H1 (cell line): Measurements from ENCODE around the gene PROK1. TPM values are rescaled to one million over a fixed set of nuclear protein-coding genes. Genes with fewer than 3 reads are reported as not detected.

Source experiments
- CTCF ChIA-PET: fragments of 300-600 bp; sonication (Branson Sonifier 250); formaldehyde crosslinking; loops from one replicate; lab custom pipeline; 2021; ENCODE audit not compliant: partially characterized antibody; lab: Charles Lee
- POLR2A ChIA-PET: fragments of 300-600 bp; sonication (Branson Sonifier 250); formaldehyde crosslinking; loops from one replicate; lab custom pipeline; 2021; ENCODE audit warnings: inconsistent platforms; ENCODE audit not compliant: partially characterized antibody; lab: Charles Lee
- DNase-seq, 2 experiments: peaks; one replicate each; pipeline versions ENCODE4 v3.0.0 to v3.0.0-alpha.2; 2010 to 2022; ENCODE audit warnings: low spot score in 2 of 2, low read depth in 1 of 2, mixed read lengths in 1 of 2
- FAIRE-seq: peaks from 2 replicates; lab custom pipeline; 2011; peaks lifted over from hg19 to GRCh38; lab: Jason Lieb, UNC
- H2AFZ ChIP-seq: 2 replicates; pipeline ENCODE4 v1.8.1; 2012; ENCODE audit warnings: low read length, inconsistent platforms
- H2AK5ac ChIP-seq: 2 replicates; pipeline ENCODE4 v1.6.1; 2013; ENCODE audit warnings: low read depth, low read length
- H2BK120ac ChIP-seq: replicated peaks from 2 replicates; pipeline ENCODE3; 2013; ENCODE audit warnings: low read depth, low read length, inconsistent platforms
- H2BK12ac ChIP-seq: 2 replicates; pipeline ENCODE4 v1.6.1; 2013; ENCODE audit warnings: low read depth, low read length
- H2BK15ac ChIP-seq: 2 replicates; pipeline ENCODE4 v1.6.1; 2013; ENCODE audit warnings: low read length
- H2BK20ac ChIP-seq: 2 replicates; pipeline ENCODE4 v1.6.1; 2013; ENCODE audit warnings: low read length
- H2BK5ac ChIP-seq: 2 replicates; pipeline ENCODE4 v1.6.1; 2013; ENCODE audit warnings: low read depth, low read length
- H3K14ac ChIP-seq: 2 replicates; pipeline ENCODE4 v1.6.1; 2013; ENCODE audit warnings: inconsistent platforms; ENCODE audit not compliant: insufficient read length
- H3K18ac ChIP-seq: 2 replicates; pipeline ENCODE4 v1.6.1; 2013; ENCODE audit warnings: low read length; ENCODE audit errors: extremely low read depth
- H3K23ac ChIP-seq: 2 replicates; pipeline ENCODE4 v1.6.1; 2013; ENCODE audit warnings: inconsistent platforms; ENCODE audit not compliant: insufficient read length
- H3K23me2 ChIP-seq: 2 replicates; pipeline ENCODE4 v1.6.1; 2013; ENCODE audit warnings: low read depth, low read length
- H3K27ac ChIP-seq: 2 replicates; pipeline ENCODE4 v1.6.1; 2011; ENCODE audit warnings: low read depth, low read length, inconsistent platforms
- H3K27me3 ChIP-seq, 4 experiments: replicated peaks in 1 of 4; 1 replicate in 1 of 4; 2 replicates in 3 of 4; pipeline versions ENCODE4 v1.6.1 to v1.8.1; 2011 to 2013; ENCODE audit warnings: low read length in 3 of 4, mild to moderate bottlenecking in 3 of 4, inconsistent platforms in 2 of 4, mixed read lengths in 2 of 4, moderate library complexity in 1 of 4; ENCODE audit not compliant: control insufficient read depth in 3 of 4, insufficient read depth in 3 of 4; ENCODE audit errors: extremely low read depth in 1 of 4
- H3K36me3 ChIP-seq, 4 experiments: 2 replicates each; pipeline versions ENCODE4 v1.6.1 to v1.8.1; 2011 to 2013; ENCODE audit warnings: mild to moderate bottlenecking in 4 of 4, low read length in 3 of 4, moderate library complexity in 2 of 4, control low read depth in 1 of 4, inconsistent platforms in 1 of 4; ENCODE audit not compliant: insufficient read depth in 4 of 4, control insufficient read depth in 2 of 4
- H3K4ac ChIP-seq: replicated peaks from 2 replicates; pipeline ENCODE3; 2013; ENCODE audit warnings: low read length, low read depth, mixed read lengths, inconsistent platforms; ENCODE audit not compliant: insufficient read length
- H3K4me1 ChIP-seq, 4 experiments: replicated peaks in 1 of 4; 1 replicate in 1 of 4; 2 replicates in 3 of 4; pipeline versions ENCODE4 v1.6.1 to v1.8.1; 2011 to 2013; ENCODE audit warnings: low read length in 3 of 4, inconsistent platforms in 2 of 4, mixed read lengths in 1 of 4; ENCODE audit not compliant: insufficient read depth in 4 of 4, control insufficient read depth in 3 of 4
- H3K4me2 ChIP-seq, 2 experiments: 2 replicates each; pipeline versions ENCODE4 v1.6.1 to v1.8.1; 2011 to 2013; ENCODE audit warnings: low read depth in 2 of 2, low read length in 2 of 2, control low read depth in 1 of 2, inconsistent platforms in 1 of 2, mild to moderate bottlenecking in 1 of 2; ENCODE audit not compliant: insufficient read depth in 1 of 2
- H3K4me3 ChIP-seq, 4 experiments: fragments of 200-600, 300-600 bp in 1 of 4; sonication (generic), shearing (Covaris generic), sonication (Bioruptor Twin) in 1 of 4; 2 replicates each; pipeline versions ENCODE4 v1.5.1 to v1.8.1; 2011 to 2016; ENCODE audit warnings: low read length in 4 of 4, low read depth in 3 of 4, control low read depth in 2 of 4, inconsistent platforms in 2 of 4, mild to moderate bottlenecking in 2 of 4, mixed read lengths in 1 of 4, moderate library complexity in 1 of 4; ENCODE audit not compliant: insufficient read depth in 2 of 4; ENCODE audit errors: extremely low read depth in 1 of 4
- H3K56ac ChIP-seq: replicated peaks from 2 replicates; pipeline ENCODE3; 2013; ENCODE audit warnings: low read depth, mild to moderate bottlenecking, mixed read lengths, low read length, inconsistent platforms; ENCODE audit not compliant: insufficient read length
- H3K79me1 ChIP-seq: 2 replicates; pipeline ENCODE4 v1.6.1; 2013; ENCODE audit warnings: low read depth, low read length, control low read depth
- H3K79me2 ChIP-seq, 2 experiments: 2 replicates each; pipeline versions ENCODE4 v1.6.1 to v1.8.1; 2012 to 2013; ENCODE audit warnings: low read length in 2 of 2, mild to moderate bottlenecking in 2 of 2, inconsistent platforms in 1 of 2; ENCODE audit not compliant: insufficient read depth in 2 of 2, control insufficient read depth in 1 of 2
- H3K9ac ChIP-seq, 4 experiments: replicated peaks in 1 of 4; 1 replicate in 1 of 4; 2 replicates in 3 of 4; pipeline versions ENCODE4 v1.6.1 to v1.8.1; 2011 to 2013; ENCODE audit warnings: low read depth in 3 of 4, low read length in 3 of 4, control low read depth in 2 of 4, mild to moderate bottlenecking in 2 of 4, moderate library complexity in 2 of 4, inconsistent platforms in 1 of 4; ENCODE audit errors: extremely low read depth in 1 of 4
- H3K9me3 ChIP-seq, 2 experiments: 2 replicates each; pipeline versions ENCODE4 v1.6.1 to v1.8.1; 2012 to 2013; ENCODE audit warnings: mild to moderate bottlenecking in 2 of 2, moderate library complexity in 2 of 2, control low read depth in 1 of 2, inconsistent platforms in 1 of 2, low read depth in 1 of 2, low read length in 1 of 2, mixed read lengths in 1 of 2; ENCODE audit not compliant: insufficient read depth in 2 of 2
- H4K20me1 ChIP-seq, 2 experiments: replicated peaks in 1 of 2; 2 replicates each; pipeline versions ENCODE3 to v1.8.1; 2011 to 2013; ENCODE audit warnings: inconsistent platforms in 2 of 2, low read length in 2 of 2, mild to moderate bottlenecking in 1 of 2; ENCODE audit not compliant: insufficient read depth in 2 of 2, control insufficient read depth in 1 of 2
- H4K5ac ChIP-seq: 2 replicates; pipeline ENCODE4 v1.6.1; 2013; ENCODE audit warnings: low read length, low read depth, mixed read lengths, inconsistent platforms; ENCODE audit not compliant: insufficient read length
- H4K8ac ChIP-seq: 2 replicates; pipeline ENCODE4 v1.8.0; 2013; ENCODE audit warnings: mild to moderate bottlenecking, moderate library complexity, low read length, inconsistent platforms; ENCODE audit not compliant: insufficient read depth; ENCODE audit errors: extremely low read depth
- H4K91ac ChIP-seq: replicated peaks from 2 replicates; pipeline ENCODE3; 2013; ENCODE audit warnings: low read length, mixed read lengths, inconsistent platforms; ENCODE audit not compliant: insufficient read length
- CHD1 ChIP-seq: IDR thresholded peaks from 2 replicates; pipeline ENCODE4 v1.6.1; 2012; ENCODE audit warnings: low read depth, low read length, improper control_type of control experiment
- CHD2 ChIP-seq: IDR thresholded peaks from 2 replicates; pipeline ENCODE4 v1.6.1; 2012; ENCODE audit warnings: low read length, improper control_type of control experiment
- CTBP2 ChIP-seq: IDR thresholded peaks from 2 replicates; pipeline ENCODE4 v1.7.0; 2011; ENCODE audit warnings: borderline replicate concordance, mild to moderate bottlenecking, moderate library complexity, mixed read lengths, low read length; ENCODE audit not compliant: insufficient read depth, insufficient read length
- EZH2 ChIP-seq: fragments of 200-600 bp; sonication (generic); IDR thresholded peaks from 2 replicates; pipeline ENCODE4 v1.7.1; 2012; ENCODE audit warnings: low read depth, mild to moderate bottlenecking, moderate library complexity, low read length, inconsistent platforms; ENCODE audit not compliant: severe bottlenecking
- POU5F1 ChIP-seq: IDR thresholded peaks from 2 replicates; pipeline ENCODE4 v1.6.1; 2011; ENCODE audit warnings: low read depth, mild to moderate bottlenecking, low read length, moderate library complexity
- RAD21 ChIP-seq, 2 experiments: IDR thresholded peaks in 1 of 2; conservative IDR thresholded peaks in 1 of 2; 2 replicates each; pipeline ENCODE4 v1.6.1; 2011; ENCODE audit warnings: low read depth in 2 of 2, low read length in 2 of 2, improper control_type of control experiment in 1 of 2, inconsistent platforms in 1 of 2, mild to moderate bottlenecking in 1 of 2, moderate library complexity in 1 of 2
- SRF ChIP-seq: IDR thresholded peaks from 2 replicates; pipeline ENCODE4 v1.6.1; 2011; ENCODE audit warnings: mild to moderate bottlenecking, low read depth, low read length, moderate library complexity
- WGBS, 2 experiments: shearing (Covaris generic) in 1 of 2; methylation state at CpG; one replicate each; pipeline versions ENCODE4 v1.1.6 to v1.1.7; 2013 to 2015; ENCODE audit warnings: low lambda C conversion rate in 2 of 2, mixed read lengths in 2 of 2, inconsistent platforms in 1 of 2, low coverage in 1 of 2, missing lambda C conversion rate in 1 of 2; ENCODE audit not compliant: insufficient replicate concordance in 2 of 2, insufficient coverage in 1 of 2, insufficient read length in 1 of 2; ENCODE audit errors: extremely low coverage in 1 of 2, missing lambda C conversion rate in 1 of 2; 5-methylcytosine and 5-hydroxymethylcytosine counted together
- polyA plus RNA-seq, 7 experiments: library from polyadenylated mRNA; depleted of rRNA in 3 of 7; stranded (reverse) in 5 of 7; unstranded in 2 of 7; fragments of >200 nt in 5 of 7; fragments of 200-250 nt in 2 of 7; gene quantifications; 1 replicate in 5 of 7; 2 replicates in 1 of 7; 4 replicates in 1 of 7; pipeline versions ENCODE4 v1.2.1 to v1.2.3, GENCODE V29; 2011 to 2013; ENCODE audit warnings: missing spikeins in 2 of 7, mixed read lengths in 2 of 7
- total RNA-seq: library from RNA; stranded (reverse); fragmentation: NEBNext Ultra II Directional; extraction: Animal tissue kit (Norgen Biotek cat#: 25700); gene quantifications from 2 replicates; pipeline ENCODE4 v1.2.1, GENCODE V29; 2021
- TF ChIP-seq, protein P1 (sequence below), 3 experiments: IDR thresholded peaks; 1 replicate in 2 of 3; 2 replicates in 1 of 3; pipeline versions ENCODE4 v1.5.1 to v1.6.1; 2011; ENCODE audit warnings: low read length in 3 of 3, mild to moderate bottlenecking in 3 of 3, inconsistent platforms in 2 of 3, low read depth in 1 of 3, moderate library complexity in 1 of 3; ENCODE audit not compliant: insufficient read depth in 1 of 3; ENCODE audit errors: control extremely low read depth in 1 of 3

PROK1 gene
- total and polyA plus RNA-seq, 2 of the 8 experiments (the other 6 are each of a cell fraction or from before 2014, with no cell fraction given), result 0.12 TPM; not detected in 1

DNA sequence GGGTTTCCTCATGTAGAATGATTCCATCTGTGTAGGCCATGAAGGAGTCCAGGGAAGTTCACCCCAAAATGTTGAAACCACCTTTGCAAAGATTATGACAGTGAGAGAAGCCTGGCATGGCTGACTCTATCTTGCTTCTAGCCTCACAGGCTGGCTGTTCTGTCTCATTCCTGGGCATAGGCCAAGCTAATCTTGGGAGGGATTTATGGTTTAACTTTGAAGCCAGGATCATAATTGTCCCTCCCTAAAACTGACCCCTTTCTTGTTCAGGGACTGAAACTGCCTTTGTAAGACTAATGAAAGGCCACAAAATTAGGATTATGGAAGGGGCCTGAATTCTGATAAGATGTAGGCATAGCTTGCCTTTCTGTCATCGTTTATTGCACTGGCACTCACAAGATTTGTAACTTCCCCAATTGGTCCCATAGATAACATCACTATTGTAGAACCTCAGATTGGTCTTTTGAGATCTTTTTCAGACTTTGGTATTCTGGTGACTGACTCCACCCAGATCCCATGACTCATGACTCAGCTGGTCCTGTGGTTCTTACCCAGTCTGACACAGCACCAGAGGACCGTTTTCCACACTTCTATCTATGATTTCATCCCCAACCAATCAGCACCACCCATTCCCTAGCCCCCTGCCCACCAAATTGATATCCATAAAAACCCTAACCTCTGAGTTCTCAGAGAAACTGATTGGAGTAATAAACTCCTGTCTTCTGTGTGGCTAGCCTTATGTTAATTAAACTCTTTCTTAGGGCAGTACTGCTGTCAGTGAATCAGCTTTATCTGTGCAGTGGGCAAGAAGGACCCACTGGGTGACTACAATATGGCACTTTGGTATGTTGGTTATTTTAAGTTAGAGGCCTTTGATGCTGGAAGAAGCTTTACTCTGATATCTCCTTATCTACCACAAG, 29.8 kb upstream of the PROK1 start:
- ChIA-PET CTCF (interaction anchor here (0.8 to 22.7 kb wide), 7 partner anchors 10 to 367 kb away, joined by 3 to 828 read pairs (median 5); partner anchors contain the start of gene PROK1), POLR2A (interaction anchor here (1.2 to 2.2 kb wide), 2 partner anchors 9 to 12 kb away, joined by 3 to 7 read pairs; no protein-coding TSS in a partner anchor)
- Histone ChIP-seq H3K14ac (no peak overlapping the region), H4K5ac (no peak overlapping the region), H3K36me3 (no peaks in the 10 kb centered on the region), H4K91ac (no peak overlapping the region), H2BK12ac (no peak overlapping the region), H4K8ac (no peak overlapping the region), H3K23me2 (no peaks in the 10 kb centered on the region), H3K23ac (no peak overlapping the region), H2BK20ac (no peak overlapping the region), H3K4me2 (no peak overlapping the region), H2BK120ac (no peak overlapping the region), H3K27me3 (no peaks in the 10 kb centered on the region; a peak in 1 of 7 replicates), H4K20me1 (no peaks in the 10 kb centered on the region), H3K4me1 (peaks cover 0 to 4% (median 0%) of the 10 kb centered on the region in 4 experiments; a peak in 2 of 7 replicates), H3K9ac (no peak overlapping the region), H3K56ac (no peak overlapping the region), H3K4ac (no peak overlapping the region), H3K18ac (no peak overlapping the region), H2AFZ (no peak overlapping the region), H2BK15ac (no peak overlapping the region), H3K27ac (no peak overlapping the region), H2BK5ac (no peak overlapping the region), H3K9me3 (peaks cover 0 to 3% of the 10 kb centered on the region in 2 experiments; a peak in 1 of 4 replicates), H3K79me1 (no peaks in the 10 kb centered on the region), H2AK5ac (no peak overlapping the region), H3K4me3 (no peak overlapping the region), H3K79me2 (no peaks in the 10 kb centered on the region)
- WGBS, 2 experiments, result 79% methylated on average over 2 of the region's 2 CpGs; no CpG with 5 or more reads in 1 of the 2 experiments
- DNase-seq (no peak), FAIRE-seq (no peak)
- TF ChIP-seq POU5F1, result no peak
- no peak for TF ChIP-seq SRF
- TF ChIP-seq CHD2, result no peak
- no peak for TF ChIP-seq EZH2
- TF ChIP-seq CTBP2, result no peak
- TF ChIP-seq, protein P1, sequence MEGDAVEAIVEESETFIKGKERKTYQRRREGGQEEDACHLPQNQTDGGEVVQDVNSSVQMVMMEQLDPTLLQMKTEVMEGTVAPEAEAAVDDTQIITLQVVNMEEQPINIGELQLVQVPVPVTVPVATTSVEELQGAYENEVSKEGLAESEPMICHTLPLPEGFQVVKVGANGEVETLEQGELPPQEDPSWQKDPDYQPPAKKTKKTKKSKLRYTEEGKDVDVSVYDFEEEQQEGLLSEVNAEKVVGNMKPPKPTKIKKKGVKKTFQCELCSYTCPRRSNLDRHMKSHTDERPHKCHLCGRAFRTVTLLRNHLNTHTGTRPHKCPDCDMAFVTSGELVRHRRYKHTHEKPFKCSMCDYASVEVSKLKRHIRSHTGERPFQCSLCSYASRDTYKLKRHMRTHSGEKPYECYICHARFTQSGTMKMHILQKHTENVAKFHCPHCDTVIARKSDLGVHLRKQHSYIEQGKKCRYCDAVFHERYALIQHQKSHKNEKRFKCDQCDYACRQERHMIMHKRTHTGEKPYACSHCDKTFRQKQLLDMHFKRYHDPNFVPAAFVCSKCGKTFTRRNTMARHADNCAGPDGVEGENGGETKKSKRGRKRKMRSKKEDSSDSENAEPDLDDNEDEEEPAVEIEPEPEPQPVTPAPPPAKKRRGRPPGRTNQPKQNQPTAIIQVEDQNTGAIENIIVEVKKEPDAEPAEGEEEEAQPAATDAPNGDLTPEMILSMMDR (IDR thresholded peaks at IDR 0.05; ENCODE audit: control extremely low read depth in 1 of 3, insufficient read depth in 1 of 3, low read depth in 1 of 3, low read length in 3 of 3), result no peak
- no peak for TF ChIP-seq CHD1
- TF ChIP-seq RAD21 (IDR thresholded peaks at IDR 0.05 in 1 of 2, conservative IDR thresholded peaks at IDR 0.05 in 1 of 2; ENCODE audit: low read depth in 2 of 2, low read length in 2 of 2), result no peak
